NCI-H2081 treated with DMSO at 0.1 percent for 48 hours (cell line): ENCODE data around the gene USP54.

ENCODE experiments used
- DNase-seq: peaks from one replicate; lab custom pipeline; 2025; lab: John Stamatoyannopoulos, UW

The USP54 gene

DNA sequence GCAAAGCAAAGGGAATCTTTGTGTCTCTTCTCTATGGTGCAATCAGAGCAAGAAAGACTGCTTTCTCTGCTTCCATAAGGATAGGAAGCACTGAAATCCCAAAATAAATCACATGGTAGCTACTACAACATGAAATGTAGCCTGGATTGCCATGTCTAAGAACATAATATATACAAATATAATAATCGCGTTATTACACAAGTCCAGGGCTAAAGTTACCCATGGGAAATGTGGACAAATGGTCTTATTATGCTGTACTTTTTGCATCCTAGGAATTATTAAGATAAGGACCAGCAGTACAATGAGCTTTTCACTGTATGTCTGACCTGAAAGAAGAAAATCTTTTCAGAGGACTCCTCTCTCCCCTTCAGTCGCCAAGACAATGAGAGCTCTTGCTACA, 71.8 kb downstream of the USP54 start:
- no peak for DNase-seq

DNA sequence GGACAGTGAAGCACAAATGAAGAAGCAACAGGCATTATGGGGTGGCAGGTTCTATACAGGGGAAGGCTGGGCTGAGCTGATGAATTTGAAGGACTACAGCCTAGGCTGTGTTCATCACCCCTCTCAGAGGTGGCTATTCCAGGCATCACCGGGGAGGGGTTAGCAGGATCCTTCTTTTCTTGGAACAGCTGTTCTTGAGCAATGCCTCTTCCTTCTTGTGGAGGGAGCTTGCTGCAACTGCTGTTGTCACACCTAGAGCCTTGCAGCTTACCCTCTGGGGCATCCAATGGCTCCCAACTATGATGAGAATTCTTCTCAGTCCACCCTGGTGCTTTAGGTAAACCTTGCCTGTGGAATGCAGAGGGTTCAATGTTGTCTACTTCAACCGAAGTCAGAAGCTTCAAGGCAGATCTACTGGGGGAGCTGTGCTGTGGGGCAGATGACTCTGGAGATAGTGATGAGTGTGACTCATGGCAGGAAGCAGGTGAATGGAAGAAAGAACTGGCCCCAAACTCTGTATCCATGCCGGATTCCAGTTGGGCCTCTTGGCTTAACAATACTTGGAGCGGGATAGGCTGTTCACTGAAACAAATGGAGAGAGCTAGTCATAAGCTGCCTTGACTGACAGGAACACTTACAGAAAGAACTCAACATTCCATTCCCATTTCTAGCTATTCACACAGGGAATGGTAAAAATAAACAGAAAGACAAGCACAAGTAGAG, 73.8 kb downstream of the USP54 start:
- DNase-seq, result no peak

DNA sequence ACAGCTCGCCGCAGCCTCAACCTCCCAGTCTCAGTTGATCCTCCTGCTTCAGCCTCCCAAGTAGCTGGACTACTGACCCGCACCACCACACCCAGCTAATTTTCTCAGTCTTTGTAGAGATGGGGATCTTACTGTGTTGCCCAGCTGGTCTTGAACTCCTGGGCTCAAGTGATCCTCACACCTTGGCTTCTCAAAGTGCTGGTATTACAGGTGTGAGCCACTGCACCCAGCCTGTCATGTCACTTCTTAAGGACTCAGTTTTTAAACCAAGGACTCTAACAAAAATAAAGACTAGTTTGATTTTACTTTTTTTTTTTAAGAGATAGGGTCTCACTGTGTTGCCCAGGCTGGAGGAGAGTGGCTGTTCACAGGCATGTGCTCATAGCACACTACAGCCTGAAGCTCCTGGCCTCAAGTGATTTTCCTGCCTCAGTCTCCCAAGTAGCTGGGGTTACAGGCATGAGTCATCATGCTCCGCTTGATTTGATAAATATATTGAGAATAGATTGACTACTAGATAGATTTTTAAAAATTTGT, 78.9 kb downstream of the USP54 start:
- no peak for DNase-seq

DNA sequence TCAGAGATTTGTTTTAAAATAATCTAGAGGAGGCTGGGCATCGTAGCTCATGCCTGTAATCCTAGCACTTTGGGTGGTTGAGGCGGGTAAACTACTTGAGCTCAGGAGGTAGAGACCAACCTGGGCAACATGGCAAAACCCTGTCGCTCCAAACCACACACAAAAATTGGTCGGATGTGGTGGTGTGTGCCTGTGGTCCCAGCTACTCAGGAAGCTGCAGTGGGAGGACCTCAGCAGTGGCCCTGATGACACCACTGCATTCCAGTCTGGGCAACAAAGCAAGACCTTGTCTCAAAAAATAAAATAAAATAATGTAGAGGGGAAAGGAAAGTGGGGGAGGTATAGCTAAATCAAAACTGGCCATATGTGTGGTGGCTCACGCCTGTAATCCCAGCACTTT, 81.4 kb downstream of the USP54 start:
- no peak for DNase-seq

DNA sequence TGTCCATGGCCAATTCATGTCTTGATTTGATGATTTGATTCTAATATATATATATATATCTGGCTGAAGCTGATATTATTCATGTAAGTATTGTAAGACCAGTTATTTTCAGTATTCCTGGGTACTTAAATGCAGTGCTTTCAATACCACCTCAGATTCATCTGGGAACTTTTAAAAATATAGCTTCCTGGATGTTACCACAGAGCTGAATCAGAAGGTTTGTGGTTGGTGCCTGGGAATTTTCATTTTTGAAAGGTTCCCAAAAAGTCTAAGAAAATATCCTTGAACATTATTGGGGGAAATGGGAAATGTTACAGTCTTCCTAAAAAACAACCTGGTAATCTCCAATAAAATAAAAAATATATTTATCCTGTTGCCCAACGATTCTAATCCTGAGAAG, 84.7 kb downstream of the USP54 start:
- no peak for DNase-seq

DNA sequence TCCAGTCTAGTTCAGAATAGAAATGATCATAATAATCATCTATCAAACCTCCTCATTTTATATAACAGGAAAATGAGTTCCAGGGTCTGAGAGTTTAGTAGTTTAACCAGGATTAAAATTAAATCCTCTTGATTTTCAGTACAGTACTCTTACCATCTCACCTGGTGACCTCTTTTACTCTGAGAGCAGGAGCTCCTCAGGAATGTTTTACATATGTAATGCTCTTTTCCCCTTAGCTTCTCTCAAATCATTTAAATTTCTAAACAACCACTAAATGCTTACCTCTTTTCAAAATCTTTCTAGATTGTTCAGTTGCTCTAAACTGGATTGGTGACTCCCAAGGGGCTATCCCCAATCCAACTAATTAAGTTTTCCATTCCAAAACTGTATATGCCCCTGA, 85.1 kb downstream of the USP54 start:
- no peak for DNase-seq

DNA sequence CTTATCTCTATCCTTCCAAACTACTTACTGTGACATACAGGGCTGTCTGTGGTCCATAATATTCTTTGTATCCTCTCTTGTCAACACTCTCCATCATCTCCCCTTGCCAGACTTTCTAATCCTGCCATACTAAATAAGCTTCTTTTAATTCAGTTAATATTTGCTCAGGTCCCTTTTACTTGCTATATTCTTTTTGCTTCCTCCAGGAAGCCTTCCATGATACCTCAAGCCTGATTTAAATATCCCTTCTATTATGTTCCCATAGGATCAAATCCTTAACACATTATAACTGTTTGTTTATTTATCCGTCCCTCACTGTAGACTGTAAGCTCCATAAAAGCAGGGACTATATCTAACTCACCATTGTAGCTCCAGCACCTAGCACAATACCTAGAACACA, 88.1 kb downstream of the USP54 start:
- DNase-seq, result no peak

DNA sequence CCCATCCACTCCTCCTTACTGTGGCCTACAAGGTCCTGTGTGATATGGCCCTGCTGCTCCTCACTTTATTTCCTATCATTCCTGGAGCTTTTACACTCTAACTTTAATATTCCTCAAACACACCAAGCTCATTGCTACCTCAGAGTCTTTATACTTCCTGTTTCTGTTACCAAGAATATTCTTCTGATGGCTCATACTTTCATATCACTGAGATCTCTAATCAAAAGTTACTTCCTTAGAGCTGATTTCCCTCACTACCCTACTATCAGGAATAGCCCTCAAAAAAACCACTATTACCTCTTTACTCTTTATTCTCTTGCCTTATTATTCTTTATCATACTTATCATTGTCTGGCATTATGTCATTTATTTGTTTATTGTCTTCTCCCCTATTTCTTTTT, 89.5 kb downstream of the USP54 start:
- DNase-seq, result no peak

DNA sequence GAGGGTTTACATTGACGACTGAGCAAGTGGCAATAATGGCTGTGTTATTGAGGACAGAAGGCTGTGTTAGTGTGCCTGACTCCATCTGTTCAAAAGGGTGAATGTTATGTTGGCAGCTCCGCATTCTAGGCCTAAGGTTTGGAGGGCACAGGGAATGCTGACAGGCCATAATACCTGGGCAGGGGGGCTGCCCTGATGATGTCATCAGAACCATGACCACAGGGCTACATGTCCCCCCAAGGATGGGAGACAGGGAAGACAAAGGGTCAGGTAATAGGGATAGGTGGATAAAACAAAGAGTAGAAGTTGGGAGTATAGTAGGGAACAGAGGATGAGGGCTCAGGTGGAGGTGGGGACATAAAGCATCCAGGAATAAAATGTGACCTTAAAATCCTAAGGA, 93.5 kb downstream of the USP54 start:
- no peak for DNase-seq

DNA sequence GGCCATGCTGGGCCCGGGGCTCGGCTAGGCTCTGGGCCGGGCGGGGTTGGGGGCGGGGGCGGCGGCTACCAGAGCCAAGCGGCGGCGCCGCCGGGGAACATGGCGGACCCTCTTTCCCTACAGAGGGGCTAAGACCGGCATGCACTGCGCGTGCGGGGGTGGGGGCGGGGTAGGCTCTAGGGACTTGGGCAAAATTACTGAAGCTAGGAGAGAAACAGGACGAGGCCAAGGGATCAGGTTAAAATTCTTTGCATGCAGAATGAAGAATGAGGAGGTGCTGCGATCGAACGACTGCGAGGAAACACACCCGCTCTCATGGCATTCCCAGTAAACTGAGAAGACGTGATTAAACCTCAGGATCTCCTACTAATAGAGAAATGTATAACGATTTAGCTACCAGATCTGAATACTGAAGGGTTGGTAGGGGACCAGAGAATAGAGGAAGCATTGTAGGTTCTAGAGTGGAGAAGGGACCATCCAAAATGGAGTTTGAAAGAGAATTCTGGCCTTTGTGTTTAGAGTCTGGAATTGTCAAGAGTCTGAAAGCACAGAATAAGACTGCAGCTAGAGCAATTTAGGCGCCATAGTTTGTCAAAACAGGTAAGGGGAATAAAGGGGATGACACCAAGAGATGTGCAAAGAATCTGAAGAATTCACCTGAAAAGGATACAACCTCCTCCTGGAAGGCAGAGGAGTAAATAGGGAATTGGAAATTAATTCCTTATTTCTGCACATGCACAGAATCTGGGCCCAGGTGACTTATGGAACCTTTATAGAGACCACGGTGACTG, 95.1 kb downstream of the USP54 start, which contains the start of gene PPP3CB:
Gene PPP3CB, minus strand, starts transcription at position 141 of the 791 bp plus-strand sequence. Its CDS starts 135 bp downstream, at position 6.
- DNase-seq, result peak; percentile 15

DNA sequence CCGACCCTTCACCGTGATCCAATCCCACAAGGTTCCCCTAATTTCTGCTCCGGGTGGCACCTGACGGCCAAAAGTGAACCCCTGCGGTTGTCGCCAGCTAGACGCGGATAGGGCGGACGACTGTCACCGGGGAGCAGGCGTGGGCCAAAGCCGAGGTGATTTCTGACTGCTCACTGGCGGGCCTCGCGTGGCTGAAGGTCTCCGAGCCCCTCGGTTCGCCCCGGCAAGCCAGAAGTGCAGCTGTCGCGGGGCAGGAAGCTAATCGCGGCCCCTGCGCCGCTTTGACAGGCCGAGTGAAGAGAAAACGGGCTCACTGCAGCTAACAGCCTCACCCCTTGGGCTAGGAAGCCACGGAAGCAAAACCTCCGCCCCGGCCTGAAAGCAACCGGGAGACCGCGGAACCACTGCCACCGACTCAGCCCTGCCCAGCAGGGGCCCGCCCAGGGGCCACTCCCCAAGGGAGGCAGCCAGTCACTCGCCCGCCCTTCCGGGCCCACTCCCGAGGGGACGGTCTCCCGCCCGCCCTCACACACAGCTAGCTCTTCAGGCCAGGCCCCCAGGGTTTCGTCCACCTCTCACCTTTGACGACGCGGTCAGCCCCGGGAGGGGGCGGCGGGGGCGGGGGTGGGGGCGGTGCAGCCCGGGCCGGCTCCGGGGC, 95.8 kb downstream of the USP54 start:
- DNase-seq, result no peak

DNA sequence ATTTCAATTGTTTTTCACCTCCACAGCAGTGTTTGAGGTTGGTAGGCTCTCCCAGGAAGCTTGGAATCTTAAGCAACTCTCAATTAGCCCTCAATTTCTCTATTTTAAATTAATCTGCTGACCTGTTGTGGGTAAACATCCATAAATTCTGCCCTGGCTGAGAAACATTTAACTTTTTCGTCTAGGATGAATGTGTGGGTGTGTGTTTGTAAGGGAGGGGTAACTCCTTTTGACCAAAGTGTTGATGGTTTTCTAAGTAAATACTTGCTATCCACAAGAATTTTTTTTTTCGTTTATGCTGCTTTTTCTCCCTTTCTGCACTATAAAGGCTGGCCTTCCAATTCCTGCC, 96.3 kb downstream of the USP54 start:
- no peak for DNase-seq

DNA sequence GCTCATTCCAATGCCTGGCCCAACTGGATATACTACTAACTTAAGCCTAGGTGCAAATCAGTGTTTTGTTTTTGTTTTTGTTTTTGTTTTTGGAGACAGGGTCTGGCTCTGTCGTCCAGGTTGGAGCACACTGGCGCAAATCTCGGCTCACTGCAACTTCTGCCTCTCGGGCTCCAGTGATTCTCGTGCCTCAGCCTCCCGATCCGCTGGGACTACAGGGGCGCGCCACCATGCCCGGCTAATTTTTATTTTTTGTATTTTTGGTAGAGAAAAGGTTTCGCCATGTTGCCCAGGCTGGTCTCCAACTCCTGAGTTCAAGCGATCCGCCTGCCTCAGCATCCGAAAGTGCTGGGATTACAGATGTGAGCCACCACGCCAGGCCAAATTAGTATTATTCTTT, 96.9 kb downstream of the USP54 start:
- DNase-seq, result no peak

DNA sequence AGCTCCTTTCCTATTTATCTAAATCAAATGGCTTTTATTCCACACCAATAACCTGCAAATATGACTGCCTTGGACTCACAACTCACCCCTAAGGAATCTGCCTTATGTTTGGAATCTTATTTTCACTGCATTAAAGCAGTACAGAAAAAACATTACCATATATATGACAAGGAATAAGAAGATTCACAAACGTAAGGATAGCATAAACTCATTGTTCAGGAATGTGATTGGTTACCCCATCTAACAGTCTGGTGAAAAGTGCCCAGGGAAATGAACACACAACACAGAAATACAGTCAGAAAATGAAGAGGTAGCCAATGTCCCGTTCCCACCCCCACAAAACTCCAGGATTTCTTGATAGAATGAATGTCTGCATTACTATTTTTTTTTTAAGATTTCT, 97.4 kb downstream of the USP54 start:
- DNase-seq, result no peak

DNA sequence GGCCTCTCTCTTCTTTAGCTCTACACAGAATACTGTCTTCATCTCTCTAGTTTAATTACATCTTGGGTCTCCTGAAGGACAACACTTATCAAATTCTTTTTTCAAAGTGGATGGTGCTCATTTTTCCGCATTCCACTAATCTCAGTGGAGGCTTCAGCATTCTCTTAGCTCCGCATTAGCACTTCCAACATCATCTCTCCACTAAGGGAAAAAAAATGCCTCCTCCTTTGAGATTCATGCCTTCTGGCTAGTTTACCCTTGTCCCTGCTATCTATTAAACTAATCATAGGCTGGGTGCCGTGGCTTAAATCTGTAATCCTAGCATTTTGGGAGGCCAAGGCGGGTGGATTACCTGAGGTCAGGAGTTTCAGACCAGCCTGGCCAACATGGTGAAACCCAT, 104.5 kb downstream of the USP54 start:
- DNase-seq, result no peak

DNA sequence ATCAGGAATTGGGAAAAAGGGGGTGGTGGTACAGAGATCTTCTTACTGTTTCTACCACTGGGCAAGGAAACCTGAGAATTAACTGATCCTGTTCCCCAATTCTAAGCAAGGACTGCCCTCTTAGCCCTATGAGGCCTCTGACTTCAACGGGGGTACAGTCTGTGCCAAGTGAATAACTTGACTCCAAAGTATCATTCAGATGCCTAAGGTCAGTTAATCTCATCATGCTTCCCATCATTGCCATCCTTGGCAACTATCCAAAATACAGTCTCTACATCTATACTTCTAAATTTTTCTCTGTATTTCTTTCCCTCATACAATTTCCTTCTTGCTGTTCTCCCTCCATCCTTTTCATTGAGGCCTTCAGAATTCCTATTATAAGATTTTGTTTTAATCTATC, 105.8 kb downstream of the USP54 start:
- DNase-seq, result no peak

DNA sequence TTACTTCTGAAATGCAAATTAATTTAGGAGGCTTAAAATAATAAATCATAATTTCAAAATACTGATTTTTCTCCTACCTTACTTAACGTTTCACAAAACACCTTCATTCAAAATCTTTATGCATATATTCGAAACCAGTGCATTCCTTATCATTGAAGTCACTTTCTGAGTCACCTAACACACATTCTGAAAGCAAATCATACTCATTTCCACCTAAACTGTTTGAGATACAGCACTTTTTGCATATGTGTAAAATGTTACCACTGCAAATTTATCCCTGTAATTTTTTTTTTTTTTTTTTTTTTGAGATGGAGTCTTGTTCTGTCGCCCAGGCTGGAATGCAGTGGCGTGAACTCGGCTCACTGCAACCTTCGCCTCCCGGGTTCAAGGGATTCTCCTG, 111.0 kb downstream of the USP54 start:
- no peak for DNase-seq

DNA sequence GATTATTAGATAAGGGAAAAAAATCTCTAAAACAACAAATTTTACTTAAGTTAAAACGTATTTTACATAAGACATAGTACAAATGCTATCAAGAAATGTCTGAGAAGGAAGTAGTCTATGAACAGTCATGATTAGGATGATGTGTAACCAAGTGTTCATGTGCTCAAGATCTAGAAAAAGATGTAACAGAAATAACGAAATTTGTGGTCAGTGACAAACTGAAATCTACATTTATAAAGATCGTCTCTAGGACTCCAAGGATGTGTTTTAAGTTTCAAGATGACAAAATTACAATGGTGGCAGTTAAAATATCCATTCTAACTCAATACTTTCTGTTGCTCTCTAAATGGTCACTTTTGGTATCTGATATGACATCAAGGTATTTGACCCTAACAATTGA, 112.5 kb downstream of the USP54 start:
- DNase-seq, result no peak

DNA sequence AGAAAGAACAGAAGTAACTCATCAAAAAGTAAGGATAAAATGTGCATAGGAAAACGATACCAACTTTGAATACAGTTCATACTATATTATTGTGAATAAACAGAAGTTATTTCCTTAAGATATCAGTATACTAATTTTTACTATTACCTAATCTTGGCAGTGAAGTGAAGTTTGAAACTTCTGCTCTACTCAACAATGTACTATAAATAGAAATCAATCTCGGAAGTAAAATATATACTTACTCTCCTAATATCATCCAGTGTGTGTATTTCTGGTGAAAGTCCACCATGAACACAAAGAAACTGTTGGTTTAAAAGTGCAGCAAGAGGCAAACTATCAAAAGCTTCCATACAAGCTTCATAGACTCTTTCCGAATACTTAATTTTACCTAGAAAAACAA, 119.9 kb downstream of the USP54 start:
- DNase-seq, result no peak

DNA sequence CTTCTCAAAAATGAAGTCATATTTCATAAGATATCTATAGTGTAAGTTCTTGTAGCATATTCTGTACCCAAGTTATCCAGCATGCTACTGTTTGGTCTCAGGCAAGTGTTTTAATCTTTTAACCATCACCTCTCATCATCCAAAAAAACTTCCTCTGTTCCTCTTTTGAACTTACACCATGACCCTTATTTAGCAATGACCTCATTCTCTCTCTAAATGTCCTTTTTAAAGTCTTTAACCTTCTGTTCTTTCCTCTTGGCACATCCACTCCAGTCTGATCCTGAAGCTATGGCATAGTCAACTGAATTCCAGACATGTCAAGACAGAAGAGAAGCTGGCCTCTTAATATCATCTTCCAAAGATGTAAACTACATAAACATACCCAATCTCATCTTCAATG, 121.6 kb downstream of the USP54 start:
- DNase-seq, result no peak

DNA sequence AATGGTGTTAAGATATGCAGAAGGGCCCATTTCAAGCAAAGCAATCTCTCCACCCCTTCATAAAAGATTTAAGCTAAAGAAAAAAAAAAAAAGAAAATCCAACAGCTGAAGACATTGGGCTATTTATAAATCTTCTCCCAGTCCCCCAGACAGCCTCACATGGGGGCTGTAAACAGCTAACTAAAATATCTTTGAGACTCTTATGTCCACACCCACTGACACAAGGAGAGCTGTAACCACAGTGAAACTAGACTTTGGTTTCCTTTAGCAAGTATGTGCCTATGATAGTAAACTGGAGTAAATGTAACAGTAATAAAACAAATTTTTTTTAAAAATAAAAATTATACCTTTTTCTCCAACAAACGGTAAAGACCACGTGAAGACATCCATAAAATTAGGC, 123.9 kb downstream of the USP54 start:
- no peak for DNase-seq

DNA sequence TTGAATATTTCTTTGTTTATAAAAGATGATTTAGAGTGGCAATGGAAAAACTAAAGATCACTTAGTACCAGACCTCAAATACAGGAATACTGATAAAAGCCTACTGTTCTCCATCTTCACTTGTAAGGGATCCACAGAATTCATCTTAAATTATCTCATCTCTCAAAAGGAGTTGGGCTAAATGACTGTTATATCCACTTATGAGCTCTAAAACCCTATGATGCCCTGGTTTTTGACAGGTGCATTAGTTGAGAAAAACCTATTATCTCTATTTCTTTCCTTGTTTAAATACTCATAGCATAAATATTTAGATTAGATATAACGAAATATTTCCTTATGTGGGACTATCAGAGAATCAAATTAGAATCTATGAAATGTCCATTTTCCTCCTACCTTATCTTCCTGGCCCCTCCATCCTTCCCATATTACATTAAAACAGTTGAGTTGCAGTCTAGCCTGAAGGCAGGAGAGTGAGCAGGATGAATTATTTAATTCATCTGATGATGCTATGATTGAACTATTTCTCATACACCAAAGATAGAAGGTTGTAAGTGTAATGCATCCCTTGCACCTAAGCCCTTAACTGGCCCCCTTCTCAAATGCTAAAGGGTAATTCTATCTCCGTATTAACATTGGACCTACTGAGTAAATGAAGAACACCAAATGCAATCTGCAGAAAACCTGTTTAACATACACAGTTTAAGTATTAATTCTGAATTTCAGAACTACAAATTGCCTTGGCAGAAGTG, 125.0 kb downstream of the USP54 start:
- no peak for DNase-seq
